Transverse colon (tissue), 4 donors: ENCODE results near the gene JPH3. TPM values are rescaled to one million over a fixed set of nuclear protein-coding genes. Genes with fewer than 3 reads are reported as not detected.

ENCODE experiments used
- DNase-seq: peaks from one replicate; pipeline ENCODE4 v3.0.0-alpha.2; 2019
- H3K27ac ChIP-seq, 4 donors: fragments of 200-600 bp; sonication (generic); 2 replicates each; pipeline ENCODE4 v1.5.1; 2016 to 2018; ENCODE audit warnings: inconsistent platforms in 4 of 4
- H3K27me3 ChIP-seq: fragments of 200-600 bp; sonication (generic); 2 replicates; pipeline ENCODE4 v1.5.1; 2017; ENCODE audit warnings: inconsistent platforms
- H3K36me3 ChIP-seq, 4 donors: fragments of 200-600 bp; sonication (generic); 2 replicates each; pipeline ENCODE4 v1.5.1; 2017 to 2019; ENCODE audit warnings: inconsistent platforms in 4 of 4
- H3K4me1 ChIP-seq, 4 donors: fragments of 200-600 bp; sonication (generic); 2 replicates each; pipeline ENCODE4 v1.5.1; 2017 to 2020; ENCODE audit warnings: inconsistent platforms in 4 of 4
- H3K4me3 ChIP-seq, 4 donors: fragments of 200-600 bp; sonication (generic); 1 replicate in 1 of 4; 2 replicates in 3 of 4; pipeline versions ENCODE4 v1.5.1 to v1.6.1; 2017 to 2019; ENCODE audit warnings: inconsistent platforms in 4 of 4
- H3K9me3 ChIP-seq, 2 donors: fragments of 200-600 bp; sonication (generic); 2 replicates each; pipeline ENCODE4 v1.5.1; 2017 to 2019; ENCODE audit warnings: inconsistent platforms in 2 of 2
- EP300 ChIP-seq: sonication (generic); formaldehyde crosslinking; IDR thresholded peaks from one replicate; pipeline ENCODE4 v1.6.1; 2017; ENCODE audit warnings: antibody characterized with exemption, low read depth
- POLR2A ChIP-seq: fragments of 450-650 bp; IDR thresholded peaks from one replicate; pipeline ENCODE4 v1.6.1; 2016; ENCODE audit warnings: antibody characterized with exemption, mild to moderate bottlenecking, moderate library complexity
- POLR2AphosphoS5 ChIP-seq, 3 donors: sonication (generic); formaldehyde crosslinking; IDR thresholded peaks; one replicate each; pipeline ENCODE4 v1.6.1; 2016; ENCODE audit warnings: antibody characterized with exemption in 3 of 3
- WGBS, 2 donors: methylation state at CpG; one replicate each; pipeline ENCODE4 v1.1.5; 2018; ENCODE audit warnings: low coverage in 1 of 2; 5-methylcytosine and 5-hydroxymethylcytosine counted together
- in situ Hi-C, 4 donors: fragments of 200-750 bp; cut with MboI; loops; one replicate each; pipeline versions ENCODE4 v1.15.0 to v1.15.1; 2017; ENCODE audit warnings: low sequenced_read_pairs in 3 of 4, low pct_ligation_motif_present in 1 of 4, low pct_unique_long_range_greater_than_20kb in 1 of 4
- intact Hi-C: fragments of 100-400 bp; cut with DNase I; formaldehyde crosslinking; loops from one replicate; pipeline ENCODE4 v1.15.1; 2023; ENCODE audit warnings: low total_unique reads
- total RNA-seq, 4 donors: library from RNA; depleted of rRNA; stranded (reverse); fragments of >200 nt; gene quantifications; one replicate each; pipeline ENCODE4 v1.1.0, GENCODE V29; 2016
- TF ChIP-seq, protein P1 (sequence below), 5 experiments: fragments of 200-600 bp in 3 of 5; fragments of 450-650 bp in 2 of 5; sonication (generic) in 3 of 5; IDR thresholded peaks; 1 replicate in 2 of 5; 2 replicates in 3 of 5; pipeline ENCODE4 v1.5.1; 2016 to 2017; ENCODE audit warnings: antibody characterized with exemption in 5 of 5, inconsistent platforms in 3 of 5, mild to moderate bottlenecking in 2 of 5, moderate library complexity in 1 of 5

The JPH3 gene
- total RNA-seq, 4 donors from 2014 or later, result 0.32 to 5.2 (median 0.41) TPM; not detected in 1

- no peak overlapping the region for H3K4me3 ChIP-seq
- TF ChIP-seq EP300 (no peak), POLR2AphosphoS5 (IDR thresholded peaks at IDR 0.05) (no peak)
- TF ChIP-seq, protein P1, sequence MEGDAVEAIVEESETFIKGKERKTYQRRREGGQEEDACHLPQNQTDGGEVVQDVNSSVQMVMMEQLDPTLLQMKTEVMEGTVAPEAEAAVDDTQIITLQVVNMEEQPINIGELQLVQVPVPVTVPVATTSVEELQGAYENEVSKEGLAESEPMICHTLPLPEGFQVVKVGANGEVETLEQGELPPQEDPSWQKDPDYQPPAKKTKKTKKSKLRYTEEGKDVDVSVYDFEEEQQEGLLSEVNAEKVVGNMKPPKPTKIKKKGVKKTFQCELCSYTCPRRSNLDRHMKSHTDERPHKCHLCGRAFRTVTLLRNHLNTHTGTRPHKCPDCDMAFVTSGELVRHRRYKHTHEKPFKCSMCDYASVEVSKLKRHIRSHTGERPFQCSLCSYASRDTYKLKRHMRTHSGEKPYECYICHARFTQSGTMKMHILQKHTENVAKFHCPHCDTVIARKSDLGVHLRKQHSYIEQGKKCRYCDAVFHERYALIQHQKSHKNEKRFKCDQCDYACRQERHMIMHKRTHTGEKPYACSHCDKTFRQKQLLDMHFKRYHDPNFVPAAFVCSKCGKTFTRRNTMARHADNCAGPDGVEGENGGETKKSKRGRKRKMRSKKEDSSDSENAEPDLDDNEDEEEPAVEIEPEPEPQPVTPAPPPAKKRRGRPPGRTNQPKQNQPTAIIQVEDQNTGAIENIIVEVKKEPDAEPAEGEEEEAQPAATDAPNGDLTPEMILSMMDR (IDR thresholded peaks at IDR 0.05), result no peak
- H3K9me3 ChIP-seq, result peaks cover 8% of the 10 kb centered on the region in 2 donors
- peaks cover 16% of the 10 kb centered on the region for H3K27me3 ChIP-seq
- WGBS, 2 donors, result 71% methylated on average over 12 of the region's 14 CpGs; no CpG with 5 or more reads in 1 of the 2 donors
- DNase-seq, result no peak
- in situ Hi-C loops, result loop anchor here in 2 of 4 donors (25.0 kb wide), 2 partner anchors 214 to 314 kb away; partner anchors contain the start of gene C16orf95 (in 1 of the 2)
- H3K36me3 ChIP-seq, result no peaks in the 10 kb centered on the region
- no peaks in the 10 kb centered on the region for H3K4me1 ChIP-seq
- H3K27ac ChIP-seq, result no peak overlapping the region
- intact Hi-C loops, result no loop called here
Observed at GRCh38 chr16:87626401-87626800, 24.1 kb downstream of the JPH3 start.

DNA sequence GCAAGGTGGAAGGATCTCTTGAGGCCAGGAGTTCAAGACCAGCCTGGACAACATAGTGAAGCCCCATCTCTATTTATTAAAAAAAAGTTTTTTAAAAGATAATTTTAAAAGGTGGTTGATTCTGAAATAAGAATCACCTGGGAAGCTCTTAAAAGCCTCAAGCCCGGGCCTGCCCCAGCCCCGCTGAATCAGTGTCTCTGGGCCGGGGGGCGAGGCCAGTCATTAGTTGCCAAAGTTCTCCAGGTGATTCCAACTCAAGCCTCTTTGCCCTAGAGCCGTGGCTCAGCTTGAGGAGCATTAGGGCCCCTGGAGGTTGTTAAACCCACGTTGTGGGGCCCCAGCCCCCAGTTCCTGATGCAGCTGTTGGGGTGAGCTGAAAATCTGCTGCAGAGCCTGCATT lies 24.6 kb downstream of the JPH3 start:
- in situ Hi-C loops, result loop anchor here in 2 of 4 donors (25.0 kb wide), 2 partner anchors 215 to 315 kb away; partner anchors contain the start of gene C16orf95 (in 1 of the 2)
- Histone ChIP-seq H3K9me3 (peaks cover 8 to 9% of the 10 kb centered on the region in 2 donors), H3K36me3 (no peaks in the 10 kb centered on the region), H3K4me1 (no peaks in the 10 kb centered on the region), H3K4me3 (no peak overlapping the region), H3K27me3 (peaks cover 18% of the 10 kb centered on the region), H3K27ac (no peak overlapping the region)
- intact Hi-C loops, result no loop called here
- no peak for DNase-seq
- TF ChIP-seq, protein P1 (IDR thresholded peaks at IDR 0.05), result no peak
- 62% methylated on average over 6 of the region's 6 CpGs; no CpG with 5 or more reads in 1 of the 2 donors for WGBS, 2 donors

DNA sequence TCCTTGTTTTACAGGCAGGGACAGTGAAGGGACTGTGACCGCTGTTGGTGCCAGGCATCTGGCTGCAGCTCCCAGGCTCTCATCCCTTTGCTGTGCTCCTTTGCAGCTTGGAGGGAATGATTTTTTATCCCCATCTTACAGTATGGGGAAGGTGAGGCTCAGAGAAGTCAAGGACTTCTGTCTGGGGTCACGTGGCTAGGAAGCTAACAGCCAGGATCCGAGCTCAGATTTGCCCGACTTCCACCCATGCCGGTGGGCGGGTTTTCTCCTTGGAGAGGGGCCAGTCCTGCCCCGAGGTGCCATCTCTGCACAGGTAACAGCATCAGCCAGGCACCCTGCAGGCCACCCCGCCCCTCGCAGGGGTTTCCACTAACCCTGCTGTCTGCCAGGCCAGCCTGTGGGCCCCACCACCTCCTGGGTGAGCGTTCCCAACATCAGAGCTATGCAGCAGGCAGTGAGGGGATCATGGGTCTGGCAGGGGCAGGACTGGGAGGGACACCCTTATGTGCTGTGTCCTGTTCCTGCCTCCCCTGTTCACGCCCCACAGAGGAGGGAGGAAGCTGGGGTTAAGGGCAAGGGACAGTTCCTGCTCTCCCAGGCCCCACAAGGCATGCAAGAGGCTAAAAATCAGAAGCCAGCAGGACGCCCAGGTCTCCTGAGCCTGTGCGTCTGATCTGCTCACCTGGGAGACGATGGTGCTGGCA lies 25.4 kb downstream of the JPH3 start:
- Histone ChIP-seq H3K4me1 (no peaks in the 10 kb centered on the region), H3K27me3 (peaks cover 24% of the 10 kb centered on the region), H3K27ac (no peak overlapping the region), H3K9me3 (peaks cover 8 to 9% of the 10 kb centered on the region in 2 donors), H3K4me3 (no peak overlapping the region), H3K36me3 (no peaks in the 10 kb centered on the region)
- DNase-seq, result no peak
- TF ChIP-seq POLR2AphosphoS5 (IDR thresholded peaks at IDR 0.05) (no peak), POLR2A (no peak), EP300 (no peak)
- TF ChIP-seq, protein P1 (IDR thresholded peaks at IDR 0.05), result no peak
- in situ Hi-C loops (loop anchor here in 2 of 4 donors (25.0 kb wide), 2 partner anchors 215 to 315 kb away; partner anchors contain the start of gene C16orf95 (in 1 of the 2)), intact Hi-C loops (no loop called here)
- WGBS, 2 donors, result 61% methylated on average over 9 of the region's 14 CpGs; no CpG with 5 or more reads in 1 of the 2 donors

- Histone ChIP-seq H3K9me3 (peaks cover 8 to 9% of the 10 kb centered on the region in 2 donors), H3K27me3 (peaks cover 24% of the 10 kb centered on the region), H3K27ac (no peak overlapping the region), H3K36me3 (no peaks in the 10 kb centered on the region), H3K4me1 (no peaks in the 10 kb centered on the region), H3K4me3 (no peak overlapping the region)
- intact Hi-C loops (no loop called here), in situ Hi-C loops (loop anchor here in 2 of 4 donors (25.0 kb wide), 2 partner anchors 216 to 316 kb away; partner anchors contain the start of gene C16orf95 (in 1 of the 2))
- no peak for DNase-seq
- TF ChIP-seq POLR2A (no peak), EP300 (no peak), POLR2AphosphoS5 (IDR thresholded peaks at IDR 0.05) (no peak)
- TF ChIP-seq, protein P1 (IDR thresholded peaks at IDR 0.05), result no peak
- 87% methylated on average over 23 of the region's 25 CpGs; no CpG with 5 or more reads in 1 of the 2 donors for WGBS, 2 donors
Observed at GRCh38 chr16:87628246-87628923, 26.1 kb downstream of the JPH3 start.
